HG03558 (cell line): ENCODE measurements around the gene ALDH1A3.

Source experiments
- ATAC-seq: cut with Tn5 transposase; IDR thresholded peaks from one replicate; pipeline ENCODE4 v1.9.1; 2021; ENCODE audit warnings: moderate number of reproducible peaks; ENCODE audit not compliant: unreplicated experiment; ENCODE audit errors: extremely low read depth

The ALDH1A3 gene

GRCh38 chr15:100899601-100900000 lies 20.0 kb downstream of the ALDH1A3 start:
- ATAC-seq = no peak

GRCh38 chr15:100900136-100900794 lies 20.6 kb downstream of the ALDH1A3 start:
- no peak for ATAC-seq

- ATAC-seq = no peak
Observed at GRCh38 chr15:100900795-100901169, 21.2 kb downstream of the ALDH1A3 start.

- no peak for ATAC-seq
Observed at GRCh38 chr15:100901296-100901695, 21.7 kb downstream of the ALDH1A3 start.

GRCh38 chr15:100901702-100902435 lies 22.2 kb downstream of the ALDH1A3 start:
- ATAC-seq = no peak

- ATAC-seq = no peak
Observed at GRCh38 chr15:100902436-100903167, 23.0 kb downstream of the ALDH1A3 start.

GRCh38 chr15:100903168-100903554 lies 23.5 kb downstream of the ALDH1A3 start:
- ATAC-seq = no peak

GRCh38 chr15:100905850-100906249 lies 26.2 kb downstream of the ALDH1A3 start:
- ATAC-seq = no peak

- no peak for ATAC-seq
Observed at GRCh38 chr15:100908466-100908865, 28.8 kb downstream of the ALDH1A3 start.

GRCh38 chr15:100909565-100909964 lies 29.9 kb downstream of the ALDH1A3 start:
- no peak for ATAC-seq

GRCh38 chr15:100909989-100910955 lies 30.6 kb downstream of the ALDH1A3 start:
- no peak for ATAC-seq

- ATAC-seq = no peak
Observed at GRCh38 chr15:100911086-100911485, 31.5 kb downstream of the ALDH1A3 start.

GRCh38 chr15:100913961-100914360 lies 34.3 kb downstream of the ALDH1A3 start:
- no peak for ATAC-seq

GRCh38 chr15:100914876-100915275 lies 35.2 kb downstream of the ALDH1A3 start:
- no peak for ATAC-seq

- no peak for ATAC-seq
Observed at GRCh38 chr15:100918034-100918689, 38.5 kb downstream of the ALDH1A3 start.

- no peak for ATAC-seq
Observed at GRCh38 chr15:100918690-100919480, 39.3 kb downstream of the ALDH1A3 start, which contains the start of gene LRRK1. LRRK1 (plus strand) TSS chr15:100919357; CDS start chr15:100924633, 5,276 bp downstream.

- ATAC-seq = no peak
Observed at GRCh38 chr15:100919481-100920405, 40.1 kb downstream of the ALDH1A3 start.
